Prostate gland (tissue), 2 donors: ENCODE results near the gene KLHL26.

Experiments used
- CTCF ChIP-seq, 4 experiments: fragments of 200-600 bp in 2 of 4; fragments of 450-650 bp in 2 of 4; sonication (generic) in 2 of 4; IDR thresholded peaks; 1 replicate in 3 of 4; 2 replicates in 1 of 4; pipeline ENCODE4 v1.5.1; 2016 to 2019; ENCODE audit warnings: antibody characterized with exemption in 4 of 4, mild to moderate bottlenecking in 2 of 4, moderate library complexity in 2 of 4
- POLR2A ChIP-seq: fragments of 450-650 bp; IDR thresholded peaks from one replicate; pipeline ENCODE4 v1.6.1; 2016; ENCODE audit warnings: antibody characterized with exemption, mild to moderate bottlenecking
- POLR2AphosphoS5 ChIP-seq: sonication (generic); formaldehyde crosslinking; IDR thresholded peaks from one replicate; pipeline ENCODE4 v1.6.1; 2017; ENCODE audit warnings: antibody characterized with exemption

GRCh38 chr19:18650468-18651041 lies 13.7 kb downstream of the KLHL26 start:
- no peak for TF ChIP-seq CTCF (IDR thresholded peaks at IDR 0.05)
- no peak for TF ChIP-seq POLR2AphosphoS5
- TF ChIP-seq POLR2A: no peak
